HG03159 (cell line): ENCODE data around the gene MGST3.
"Not testable (repeated sequence)": the region's sequence is repeated elsewhere in the genome, so short reads cannot be mapped to it uniquely, and the experiment has no call there.

Experiments
- ATAC-seq: cut with Tn5 transposase; IDR thresholded peaks from one replicate; pipeline ENCODE4 v1.9.1; 2021; ENCODE audit warnings: mild to moderate bottlenecking, moderate library complexity; ENCODE audit not compliant: unreplicated experiment

MGST3 gene

DNA sequence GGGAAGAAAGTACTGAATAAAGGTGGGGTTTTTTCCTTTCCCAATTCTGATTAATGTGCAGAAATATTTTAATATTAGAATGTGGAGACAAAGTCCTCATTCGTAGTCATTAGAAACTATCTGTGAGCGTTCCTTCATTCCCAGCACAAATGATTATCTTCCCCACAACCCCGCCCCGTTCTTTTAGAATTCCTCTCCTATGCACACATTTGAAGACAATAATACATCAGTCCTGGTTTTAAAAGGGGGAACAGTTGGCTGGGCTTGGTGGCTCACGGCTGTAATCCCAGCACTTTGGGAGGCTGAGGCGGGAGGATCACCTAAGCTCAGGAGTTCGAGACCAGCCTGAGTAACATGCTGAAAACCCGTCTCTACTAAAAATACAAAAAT lies 66.5 kb downstream of the MGST3 start:
- no peak for ATAC-seq

DNA sequence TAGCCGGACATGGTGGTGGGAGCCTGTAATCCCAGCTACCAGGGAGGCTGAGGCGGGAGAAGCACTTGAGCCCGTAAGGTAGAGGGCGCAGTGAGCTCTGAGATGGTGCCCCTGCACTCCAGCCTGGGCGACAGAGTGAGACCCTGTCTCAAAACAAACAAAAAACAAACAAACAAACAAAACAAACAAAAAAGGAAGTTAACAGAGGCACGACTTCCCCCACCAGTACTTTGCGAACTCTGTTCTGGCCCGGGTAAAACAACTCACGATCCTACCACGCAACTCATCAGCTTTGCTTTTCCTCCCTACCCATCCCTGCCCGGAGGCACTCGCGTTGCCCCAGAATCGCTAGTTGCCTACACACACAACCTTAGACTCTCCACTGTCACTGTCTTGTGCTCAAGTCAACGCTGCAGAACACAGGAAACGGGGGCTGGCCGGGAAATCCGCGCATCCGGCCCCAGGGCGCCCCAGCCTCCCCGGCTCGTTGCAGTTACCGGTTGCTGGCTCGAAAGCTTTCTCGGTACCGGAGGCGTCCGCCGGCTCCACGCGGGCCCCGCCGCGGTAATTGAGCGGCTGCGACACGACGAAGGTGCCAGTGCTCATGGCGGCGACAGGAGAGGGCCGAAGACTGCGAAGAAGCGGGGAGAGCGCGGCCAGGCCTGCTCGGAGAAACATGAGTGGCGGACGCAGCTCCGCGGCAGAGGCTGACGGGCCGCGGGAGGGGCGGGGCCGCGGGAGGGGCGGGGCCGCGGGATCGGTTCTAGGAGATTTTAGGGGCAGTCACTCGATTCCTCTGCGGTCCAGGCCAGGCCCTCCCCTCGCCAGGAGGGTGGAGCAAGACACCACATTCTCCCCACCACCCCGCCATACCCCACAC lies 67.1 kb downstream of the MGST3 start, which contains the start of gene ALDH9A1:
ALDH9A1 (minus strand) TSS at position 682 of the 880 bp plus-strand sequence; CDS start at position 678, 4 bp downstream.
- ATAC-seq, result peak; percentile 90

- no peak for ATAC-seq
Measured at GRCh38 chr1:165698761-165699052, 67.7 kb downstream of the MGST3 start.

DNA sequence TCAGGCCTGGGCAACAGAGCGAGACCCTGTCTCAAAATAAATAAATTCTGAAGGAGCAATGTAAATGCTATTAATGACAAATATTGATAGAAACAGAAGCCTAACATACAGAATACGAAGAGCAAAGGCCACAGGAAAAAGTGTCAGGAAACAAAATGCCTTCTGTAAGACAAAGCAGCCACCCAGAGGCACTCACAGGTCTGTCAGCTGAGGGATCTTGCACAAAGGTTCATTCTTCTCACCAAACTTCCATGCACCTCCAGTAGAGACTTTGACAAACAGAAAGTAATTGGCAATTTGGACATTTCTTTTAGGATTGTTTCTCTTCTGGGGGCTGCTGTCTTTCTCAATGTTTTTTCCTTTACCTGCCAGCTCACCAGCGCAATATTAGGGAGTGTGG lies 68.5 kb downstream of the MGST3 start:
- ATAC-seq, result no peak

DNA sequence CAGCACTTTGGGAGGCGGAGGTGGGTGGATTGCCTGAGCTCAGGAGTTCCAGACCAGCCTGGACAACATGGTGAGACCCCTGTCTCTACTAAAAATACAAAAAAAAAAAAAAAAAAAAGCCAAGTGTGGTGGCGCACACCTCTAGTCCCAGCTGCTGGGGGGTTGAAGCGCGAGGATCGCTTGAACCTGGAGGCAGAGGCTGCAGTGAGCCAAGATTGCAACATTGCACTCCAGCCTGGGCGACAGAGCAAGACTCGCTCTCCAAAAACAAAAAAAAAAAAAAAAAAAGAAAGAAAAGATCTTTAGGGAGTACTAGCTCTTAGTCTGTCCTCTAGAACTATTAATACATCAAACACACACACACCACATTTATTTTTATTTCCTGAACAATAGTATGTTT lies 70.9 kb downstream of the MGST3 start:
- ATAC-seq, result not testable (repeated sequence)

DNA sequence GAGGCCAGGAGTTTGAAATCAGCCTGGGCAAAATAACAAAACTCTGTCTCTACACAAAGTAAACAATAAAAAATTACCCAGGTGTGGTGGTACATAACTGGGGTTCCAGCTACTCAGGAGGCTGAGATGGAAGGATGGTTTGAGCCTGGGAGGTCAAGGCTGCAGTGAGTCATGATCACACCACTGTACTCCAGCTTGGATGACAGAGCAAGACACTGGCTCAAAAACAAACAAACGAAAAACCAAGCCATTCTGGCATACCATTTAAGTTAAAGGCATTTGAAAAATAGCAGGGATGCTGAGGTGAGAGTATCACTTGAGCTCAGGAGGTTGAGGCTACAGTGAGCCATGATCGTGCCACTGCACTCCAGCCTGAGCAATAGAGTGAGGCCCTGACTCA lies 72.6 kb downstream of the MGST3 start:
- ATAC-seq, result no peak
